ENCODE data around the gene BRD9.

DNA sequence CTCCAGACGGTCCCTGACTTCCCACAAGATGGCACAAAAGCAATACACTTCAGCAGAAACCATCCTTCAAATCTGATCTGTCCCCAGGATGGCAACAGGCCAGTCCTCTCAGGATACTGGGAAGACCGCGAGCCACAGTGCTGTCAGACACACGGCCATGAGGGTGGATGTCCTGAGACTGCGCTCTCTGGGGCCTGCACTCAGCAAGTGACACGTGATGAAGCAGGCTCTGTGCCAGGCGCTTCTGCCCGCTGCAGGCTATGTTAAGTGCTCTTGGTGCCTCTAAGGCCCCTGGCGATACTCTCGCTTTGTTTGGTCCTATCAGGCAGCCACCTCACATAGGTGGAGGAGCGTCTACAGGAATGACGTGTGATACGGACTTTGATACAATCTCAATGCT is 7.1 kb downstream of the BRD9 start:
- TF ChIP-seq, protein P1, sequence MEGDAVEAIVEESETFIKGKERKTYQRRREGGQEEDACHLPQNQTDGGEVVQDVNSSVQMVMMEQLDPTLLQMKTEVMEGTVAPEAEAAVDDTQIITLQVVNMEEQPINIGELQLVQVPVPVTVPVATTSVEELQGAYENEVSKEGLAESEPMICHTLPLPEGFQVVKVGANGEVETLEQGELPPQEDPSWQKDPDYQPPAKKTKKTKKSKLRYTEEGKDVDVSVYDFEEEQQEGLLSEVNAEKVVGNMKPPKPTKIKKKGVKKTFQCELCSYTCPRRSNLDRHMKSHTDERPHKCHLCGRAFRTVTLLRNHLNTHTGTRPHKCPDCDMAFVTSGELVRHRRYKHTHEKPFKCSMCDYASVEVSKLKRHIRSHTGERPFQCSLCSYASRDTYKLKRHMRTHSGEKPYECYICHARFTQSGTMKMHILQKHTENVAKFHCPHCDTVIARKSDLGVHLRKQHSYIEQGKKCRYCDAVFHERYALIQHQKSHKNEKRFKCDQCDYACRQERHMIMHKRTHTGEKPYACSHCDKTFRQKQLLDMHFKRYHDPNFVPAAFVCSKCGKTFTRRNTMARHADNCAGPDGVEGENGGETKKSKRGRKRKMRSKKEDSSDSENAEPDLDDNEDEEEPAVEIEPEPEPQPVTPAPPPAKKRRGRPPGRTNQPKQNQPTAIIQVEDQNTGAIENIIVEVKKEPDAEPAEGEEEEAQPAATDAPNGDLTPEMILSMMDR (IDR thresholded peaks at IDR 0.05), result no peak
- TF ChIP-seq POLR2A (IDR thresholded peaks at IDR 0.05), result no peak

All from thyroid gland (tissue), 4 donors.